Right lobe of liver (tissue), 4 donors: ENCODE measurements around the gene PHLDB3.

ENCODE experiments used
- POLR2A ChIP-seq: fragments of 450-650 bp; IDR thresholded peaks from one replicate; pipeline ENCODE4 v1.6.1; 2017; ENCODE audit warnings: antibody characterized with exemption, mild to moderate bottlenecking
- TF ChIP-seq, protein P1 (sequence below), 4 donors: fragments of 200-600 bp in 3 of 4; fragments of 450-650 bp in 1 of 4; IDR thresholded peaks; one replicate each; pipeline versions ENCODE4 v1.5.1 to v1.8.0; 2016 to 2022; ENCODE audit warnings: antibody characterized with exemption in 4 of 4, mild to moderate bottlenecking in 2 of 4
- donor health status: DM: no; HTN: no; CAD: no.
- donor health status: DM: no; HTN: no; CAD: no.
- donor health status: DM: no; HTN: yes; CAD: no.

DNA sequence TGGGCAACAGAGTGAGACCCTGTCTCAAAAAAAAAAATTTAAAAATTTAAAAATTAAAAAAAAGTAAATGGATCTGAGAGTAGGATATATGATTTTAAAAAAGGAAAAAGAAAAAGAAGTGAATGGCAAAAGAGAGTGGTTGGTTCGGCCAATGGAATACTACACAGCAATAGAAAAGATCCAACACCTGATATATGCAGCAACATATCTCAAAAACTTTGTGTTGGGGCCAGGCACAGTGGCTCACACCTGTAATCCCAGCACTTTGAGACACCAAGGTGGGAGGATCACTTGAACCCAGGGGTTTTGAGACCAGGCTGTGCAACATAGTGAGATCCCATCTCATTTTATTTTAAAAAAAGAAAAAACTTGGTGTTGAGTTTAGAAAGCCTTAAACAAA lies 37.8 kb downstream of the PHLDB3 start:
- TF ChIP-seq, protein P1, sequence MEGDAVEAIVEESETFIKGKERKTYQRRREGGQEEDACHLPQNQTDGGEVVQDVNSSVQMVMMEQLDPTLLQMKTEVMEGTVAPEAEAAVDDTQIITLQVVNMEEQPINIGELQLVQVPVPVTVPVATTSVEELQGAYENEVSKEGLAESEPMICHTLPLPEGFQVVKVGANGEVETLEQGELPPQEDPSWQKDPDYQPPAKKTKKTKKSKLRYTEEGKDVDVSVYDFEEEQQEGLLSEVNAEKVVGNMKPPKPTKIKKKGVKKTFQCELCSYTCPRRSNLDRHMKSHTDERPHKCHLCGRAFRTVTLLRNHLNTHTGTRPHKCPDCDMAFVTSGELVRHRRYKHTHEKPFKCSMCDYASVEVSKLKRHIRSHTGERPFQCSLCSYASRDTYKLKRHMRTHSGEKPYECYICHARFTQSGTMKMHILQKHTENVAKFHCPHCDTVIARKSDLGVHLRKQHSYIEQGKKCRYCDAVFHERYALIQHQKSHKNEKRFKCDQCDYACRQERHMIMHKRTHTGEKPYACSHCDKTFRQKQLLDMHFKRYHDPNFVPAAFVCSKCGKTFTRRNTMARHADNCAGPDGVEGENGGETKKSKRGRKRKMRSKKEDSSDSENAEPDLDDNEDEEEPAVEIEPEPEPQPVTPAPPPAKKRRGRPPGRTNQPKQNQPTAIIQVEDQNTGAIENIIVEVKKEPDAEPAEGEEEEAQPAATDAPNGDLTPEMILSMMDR (IDR thresholded peaks at IDR 0.05): no peak
- no peak for TF ChIP-seq POLR2A
